ENCODE measurements around the gene WDR87. TPM values are rescaled to one million over a fixed set of nuclear protein-coding genes. Genes with fewer than 3 reads are reported as not detected.
A peak's percentile ranks its signal among the peaks of the same experiment; 100 is the strongest.

The WDR87 gene
- total and polyA plus RNA-seq, 2 of the 8 experiments (the other 6 are each of a cell fraction or from before 2014, with no cell fraction given), result not detected

DNA sequence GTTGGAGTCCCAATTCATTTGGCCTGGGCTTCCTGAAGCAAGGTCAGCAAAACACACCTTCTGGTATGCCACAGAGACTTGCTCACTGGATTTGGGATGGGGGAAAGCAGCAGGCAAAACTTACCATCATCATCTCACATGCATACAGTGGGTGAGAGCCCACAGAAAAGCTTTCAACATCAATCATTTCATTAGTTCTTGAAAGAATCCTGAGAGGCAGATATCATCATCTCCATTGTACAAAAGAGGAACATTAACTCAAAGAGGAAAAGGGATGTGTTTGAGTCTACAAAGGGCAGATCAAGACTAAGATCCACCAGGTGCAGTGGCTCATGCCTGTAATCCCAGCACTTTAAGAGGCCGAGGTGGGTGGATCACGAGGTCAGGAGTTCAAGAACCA is 6.4 kb downstream of the WDR87 start:
- no peak overlapping the region for H2BK5ac ChIP-seq (ENCODE audit: low read depth, low read length)
- 96% methylated on average over 2 of the region's 2 CpGs; no CpG with 5 or more reads in 1 of the 2 experiments for WGBS, 2 experiments (ENCODE audit: extremely low coverage in 1 of 2, insufficient coverage in 1 of 2, insufficient read length in 1 of 2, insufficient replicate concordance in 2 of 2, low coverage in 1 of 2, low lambda C conversion rate in 2 of 2, missing lambda C conversion rate in 1 of 2)
- H3K36me3 ChIP-seq (ENCODE audit: control insufficient read depth in 2 of 4, insufficient read depth in 4 of 4, low read length in 3 of 4), result no peaks in the 10 kb centered on the region
- no peak overlapping the region for H4K91ac ChIP-seq (replicated peaks; ENCODE audit: insufficient read length, low read length)
- H4K8ac ChIP-seq (ENCODE audit: extremely low read depth, insufficient read depth, low read length), result no peak overlapping the region
- no peak overlapping the region for H2BK120ac ChIP-seq (replicated peaks; ENCODE audit: low read depth, low read length)
- FAIRE-seq, result no peak
- H3K27ac ChIP-seq (ENCODE audit: low read depth, low read length), result no peak overlapping the region
- H3K4ac ChIP-seq (replicated peaks; ENCODE audit: insufficient read length, low read depth, low read length), result no peak overlapping the region
- no peak overlapping the region for H2AFZ ChIP-seq (ENCODE audit: low read length)
- H3K18ac ChIP-seq (ENCODE audit: extremely low read depth, low read length), result no peak overlapping the region
- H3K14ac ChIP-seq (ENCODE audit: insufficient read length), result no peak overlapping the region
- no peaks in the 10 kb centered on the region for H3K4me1 ChIP-seq (replicated peaks in 1 of 4; ENCODE audit: control insufficient read depth in 3 of 4, insufficient read depth in 4 of 4, low read length in 3 of 4)
- H3K79me1 ChIP-seq (ENCODE audit: low read depth, low read length), result no peaks in the 10 kb centered on the region
- no peaks in the 10 kb centered on the region for H3K79me2 ChIP-seq (ENCODE audit: control insufficient read depth in 1 of 2, insufficient read depth in 2 of 2, low read length in 2 of 2)
- H2BK15ac ChIP-seq (ENCODE audit: low read length), result no peak overlapping the region
- ChIA-PET POLR2A (ENCODE audit: partially characterized antibody) (no interaction called here), CTCF (ENCODE audit: partially characterized antibody) (interaction anchor here (0.5 to 13.7 kb wide), 12 partner anchors 10 to 697 kb away, joined by 3 to 259 read pairs (median 3); no protein-coding TSS in a partner anchor)
- H3K9ac ChIP-seq (replicated peaks in 1 of 4; ENCODE audit: extremely low read depth in 1 of 4, low read depth in 3 of 4, low read length in 3 of 4), result no peak overlapping the region
- no peak for DNase-seq (ENCODE audit: low read depth in 1 of 2, low spot score in 2 of 2)
- H3K27me3 ChIP-seq (replicated peaks in 1 of 4; ENCODE audit: control insufficient read depth in 3 of 4, extremely low read depth in 1 of 4, insufficient read depth in 3 of 4, low read length in 3 of 4), result no peaks in the 10 kb centered on the region
- no peak overlapping the region for H2BK20ac ChIP-seq (ENCODE audit: low read length)
- H4K5ac ChIP-seq (ENCODE audit: insufficient read length, low read depth, low read length), result no peak overlapping the region
- H3K4me2 ChIP-seq (ENCODE audit: insufficient read depth in 1 of 2, low read depth in 2 of 2, low read length in 2 of 2), result no peak overlapping the region
- H3K23ac ChIP-seq (ENCODE audit: insufficient read length), result no peak overlapping the region
- H2AK5ac ChIP-seq (ENCODE audit: low read depth, low read length), result 0 out of 2 replicates have a peak overlapping the region, but pooled peaks have one; percentile 58
- no peak overlapping the region for H2BK12ac ChIP-seq (ENCODE audit: low read depth, low read length)
- no peak overlapping the region for H3K56ac ChIP-seq (replicated peaks; ENCODE audit: insufficient read length, low read depth, low read length)
- H4K20me1 ChIP-seq (replicated peaks in 1 of 2; ENCODE audit: control insufficient read depth in 1 of 2, insufficient read depth in 2 of 2, low read length in 2 of 2), result no peaks in the 10 kb centered on the region
- H3K23me2 ChIP-seq (ENCODE audit: low read depth, low read length), result no peaks in the 10 kb centered on the region
- H3K9me3 ChIP-seq (ENCODE audit: insufficient read depth in 2 of 2, low read depth in 1 of 2, low read length in 1 of 2), result no peaks in the 10 kb centered on the region
- no peak overlapping the region for H3K4me3 ChIP-seq (ENCODE audit: extremely low read depth in 1 of 4, insufficient read depth in 2 of 4, low read depth in 3 of 4, low read length in 4 of 4)
- no peak for TF ChIP-seq SIN3A (conservative IDR thresholded peaks at IDR 0.05 in 1 of 2, IDR thresholded peaks at IDR 0.05 in 1 of 2; ENCODE audit: low read depth in 1 of 2, low read length in 2 of 2)
- TF ChIP-seq POLR2A (IDR thresholded peaks at IDR 0.05; ENCODE audit: control extremely low read depth in 1 of 2, low read depth in 2 of 2, low read length in 2 of 2), result no peak
- TF ChIP-seq, protein P1, sequence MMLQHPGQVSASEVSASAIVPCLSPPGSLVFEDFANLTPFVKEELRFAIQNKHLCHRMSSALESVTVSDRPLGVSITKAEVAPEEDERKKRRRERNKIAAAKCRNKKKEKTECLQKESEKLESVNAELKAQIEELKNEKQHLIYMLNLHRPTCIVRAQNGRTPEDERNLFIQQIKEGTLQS (IDR thresholded peaks at IDR 0.05; ENCODE audit: insufficient read depth, low read depth, low read length), result no peak
- TF ChIP-seq ZNF274 (IDR thresholded peaks at IDR 0.05; ENCODE audit: borderline replicate concordance, extremely low read depth, low read length), result no peak
- TF ChIP-seq POU5F1 (IDR thresholded peaks at IDR 0.05; ENCODE audit: low read depth, low read length), result no peak

Measured in H1 (cell line).